Gastrocnemius medialis (tissue), 4 donors: ENCODE data around the gene KRTAP12-3.

ENCODE experiments used
- POLR2A ChIP-seq, 2 donors: fragments of 450-650 bp; IDR thresholded peaks; one replicate each; pipeline ENCODE4 v1.6.1; 2017; ENCODE audit warnings: antibody characterized with exemption in 2 of 2, mild to moderate bottlenecking in 2 of 2, moderate library complexity in 2 of 2
- TF ChIP-seq, protein P1 (sequence below), 5 experiments: fragments of 450-650 bp in 3 of 5; fragments of 200-600 bp in 2 of 5; sonication (generic) in 2 of 5; IDR thresholded peaks in 4 of 5; conservative IDR thresholded peaks in 1 of 5; 1 replicate in 4 of 5; 2 replicates in 1 of 5; pipeline ENCODE4 v1.5.1; 2016 to 2019; ENCODE audit warnings: antibody characterized with exemption in 5 of 5, mild to moderate bottlenecking in 3 of 5, moderate library complexity in 3 of 5

DNA sequence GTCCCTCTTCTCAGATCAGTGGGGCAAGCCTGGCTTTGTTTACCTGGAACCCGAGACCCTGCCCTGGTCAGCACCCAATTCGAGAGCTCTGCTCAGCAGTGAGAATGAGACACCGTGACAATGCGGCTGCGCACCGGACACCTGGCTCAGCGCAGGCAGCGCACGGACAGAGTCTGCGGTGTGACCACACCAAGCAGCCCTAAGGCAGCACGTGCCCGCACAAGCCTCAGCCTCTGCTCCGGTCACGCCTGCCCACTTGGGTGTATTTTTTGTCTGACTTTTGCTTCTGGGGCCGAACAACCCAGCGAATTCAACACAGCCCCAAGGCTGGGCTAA is 41.2 kb upstream of the KRTAP12-3 start:
- TF ChIP-seq, protein P1, sequence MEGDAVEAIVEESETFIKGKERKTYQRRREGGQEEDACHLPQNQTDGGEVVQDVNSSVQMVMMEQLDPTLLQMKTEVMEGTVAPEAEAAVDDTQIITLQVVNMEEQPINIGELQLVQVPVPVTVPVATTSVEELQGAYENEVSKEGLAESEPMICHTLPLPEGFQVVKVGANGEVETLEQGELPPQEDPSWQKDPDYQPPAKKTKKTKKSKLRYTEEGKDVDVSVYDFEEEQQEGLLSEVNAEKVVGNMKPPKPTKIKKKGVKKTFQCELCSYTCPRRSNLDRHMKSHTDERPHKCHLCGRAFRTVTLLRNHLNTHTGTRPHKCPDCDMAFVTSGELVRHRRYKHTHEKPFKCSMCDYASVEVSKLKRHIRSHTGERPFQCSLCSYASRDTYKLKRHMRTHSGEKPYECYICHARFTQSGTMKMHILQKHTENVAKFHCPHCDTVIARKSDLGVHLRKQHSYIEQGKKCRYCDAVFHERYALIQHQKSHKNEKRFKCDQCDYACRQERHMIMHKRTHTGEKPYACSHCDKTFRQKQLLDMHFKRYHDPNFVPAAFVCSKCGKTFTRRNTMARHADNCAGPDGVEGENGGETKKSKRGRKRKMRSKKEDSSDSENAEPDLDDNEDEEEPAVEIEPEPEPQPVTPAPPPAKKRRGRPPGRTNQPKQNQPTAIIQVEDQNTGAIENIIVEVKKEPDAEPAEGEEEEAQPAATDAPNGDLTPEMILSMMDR (IDR thresholded peaks at IDR 0.05 in 4 of 5, conservative IDR thresholded peaks at IDR 0.05 in 1 of 5), result no peak
- TF ChIP-seq POLR2A (IDR thresholded peaks at IDR 0.05), result no peak
